22Rv1 (cell line): ENCODE measurements around the gene VPS13D.
"Not testable (repeated sequence)": the region's sequence is repeated elsewhere in the genome, so short reads cannot be mapped to it uniquely, and the experiment has no call there.

Source experiments
- H3K27ac ChIP-seq: fragments of 450-650 bp; 2 replicates; pipeline ENCODE4 v1.5.1; 2017
- CTCF ChIP-seq: fragments of 450-650 bp; IDR thresholded peaks from 2 replicates; pipeline ENCODE4 v1.5.1; 2017; ENCODE audit warnings: mild to moderate bottlenecking
- ZFX ChIP-seq: fragments of 450-650 bp; IDR thresholded peaks from 2 replicates; pipeline ENCODE4 v1.6.1; 2017; ENCODE audit warnings: antibody characterized with exemption, borderline replicate concordance

The VPS13D gene

GRCh38 chr1:12320486-12320885 is 90.7 kb downstream of the VPS13D start:
- no peak overlapping the region for H3K27ac ChIP-seq
- no peak for TF ChIP-seq CTCF
- TF ChIP-seq ZFX, result no peak

GRCh38 chr1:12324423-12324822 is 94.6 kb downstream of the VPS13D start:
- TF ChIP-seq CTCF (no peak), ZFX (no peak)
- H3K27ac ChIP-seq, result no peak overlapping the region

GRCh38 chr1:12324973-12325372 is 95.1 kb downstream of the VPS13D start:
- H3K27ac ChIP-seq, result not testable (repeated sequence)

- H3K27ac ChIP-seq, result no peak overlapping the region
- TF ChIP-seq ZFX (no peak), CTCF (no peak)
Observed at GRCh38 chr1:12326986-12327385, 97.2 kb downstream of the VPS13D start.

- H3K27ac ChIP-seq, result no peak overlapping the region
- TF ChIP-seq ZFX, result no peak
- no peak for TF ChIP-seq CTCF
Observed at GRCh38 chr1:12327566-12327965, 97.7 kb downstream of the VPS13D start.

- no peak overlapping the region for H3K27ac ChIP-seq
Observed at GRCh38 chr1:12333036-12333785, 103.4 kb downstream of the VPS13D start.

GRCh38 chr1:12335815-12336214 is 106.0 kb downstream of the VPS13D start:
- no peak overlapping the region for H3K27ac ChIP-seq
- TF ChIP-seq CTCF (no peak), ZFX (no peak)

More at GRCh38 chr1:12333036-12333785, 103.4 kb downstream of the VPS13D start:
- TF ChIP-seq CTCF, result no peak
- no peak for TF ChIP-seq ZFX

GRCh38 chr1:12336413-12336812 is 106.6 kb downstream of the VPS13D start:
- H3K27ac ChIP-seq, result no peak overlapping the region
- no peak for TF ChIP-seq ZFX
- TF ChIP-seq CTCF, result no peak
